HG02885 (cell line): ENCODE data around the gene ATL3.
"Not testable (repeated sequence)": the region's sequence is repeated elsewhere in the genome, so short reads cannot be mapped to it uniquely, and the experiment has no call there.

Source experiments
- ATAC-seq: cut with Tn5 transposase; IDR thresholded peaks from one replicate; pipeline ENCODE4 v1.9.1; 2021; ENCODE audit warnings: mild to moderate bottlenecking; ENCODE audit not compliant: unreplicated experiment, poor library complexity

ATL3 gene

DNA sequence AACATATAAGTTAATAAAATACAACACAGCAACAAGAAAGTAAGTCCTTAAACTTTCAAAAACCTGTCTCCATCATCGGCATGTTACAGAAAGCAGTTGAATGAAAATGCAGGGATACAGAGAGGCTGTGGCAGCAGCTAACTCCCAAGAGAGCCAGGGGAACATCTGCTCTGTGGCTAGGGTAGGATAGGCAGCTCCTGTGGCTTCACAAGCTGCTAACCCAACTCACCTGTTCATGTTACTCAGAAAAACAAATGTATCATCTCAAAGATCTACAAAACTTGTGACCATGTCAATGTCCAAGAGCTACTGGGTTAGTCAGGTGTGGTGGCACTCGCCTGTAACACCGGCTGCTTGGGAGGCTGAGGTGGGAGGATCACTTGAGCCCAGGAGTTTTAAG lies 41.8 kb downstream of the ATL3 start:
- no peak for ATAC-seq

- ATAC-seq: no peak
Measured at GRCh38 chr11:63623513-63624140, 47.5 kb downstream of the ATL3 start.

- no peak for ATAC-seq
Measured at GRCh38 chr11:63622323-63622722, 48.9 kb downstream of the ATL3 start.

- ATAC-seq: no peak
Measured at GRCh38 chr11:63621071-63621470, 50.1 kb downstream of the ATL3 start.

- ATAC-seq: no peak
Measured at GRCh38 chr11:63619967-63620366, 51.2 kb downstream of the ATL3 start.

DNA sequence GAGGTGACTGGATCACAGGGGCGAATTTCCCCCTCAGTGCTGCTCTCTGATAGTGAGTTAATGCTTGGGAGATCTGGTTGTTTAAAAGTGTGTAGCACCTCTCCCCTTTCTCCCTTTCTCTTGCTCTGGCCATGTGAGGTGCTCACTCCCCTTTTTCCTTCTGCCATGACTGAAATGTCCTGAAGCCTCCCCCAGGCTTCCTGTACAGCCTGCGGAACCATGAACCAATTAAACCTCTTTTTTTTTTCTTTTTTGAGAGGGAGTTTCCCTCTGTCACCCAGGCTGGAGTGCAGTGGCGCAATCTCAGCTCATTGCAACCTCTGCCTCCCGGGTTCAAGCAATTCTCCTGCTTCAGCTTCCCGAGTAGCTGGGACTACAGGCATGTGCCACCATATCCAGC lies 53.5 kb downstream of the ATL3 start:
- ATAC-seq: not testable (repeated sequence)

DNA sequence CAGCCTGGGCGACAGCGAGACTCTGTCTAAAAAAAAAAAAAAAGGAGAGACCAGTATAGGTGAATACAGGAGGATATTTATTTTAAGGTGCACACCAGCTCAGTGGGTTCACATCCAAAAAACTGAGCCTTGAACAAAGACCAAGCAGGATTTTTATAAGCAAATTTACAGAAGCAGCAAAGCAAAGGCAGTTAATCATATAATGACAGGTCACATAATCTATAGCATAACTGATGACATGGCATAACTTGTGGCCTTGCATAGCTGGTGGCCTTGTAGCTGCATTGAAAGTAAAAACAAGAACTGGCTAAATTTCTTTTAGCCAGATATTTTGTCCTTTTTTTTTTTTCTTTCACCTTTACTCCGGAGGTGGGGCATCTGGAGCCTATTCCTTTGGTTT lies 54.2 kb downstream of the ATL3 start:
- ATAC-seq: no peak

- peak; percentile 55 for ATAC-seq
Measured at GRCh38 chr11:63614136-63614671, 57.0 kb downstream of the ATL3 start, which contains the start of gene PLAAT3. Gene PLAAT3 (minus strand): TSS chr11:63614433. CDS start chr11:63614014, 419 bp downstream.

DNA sequence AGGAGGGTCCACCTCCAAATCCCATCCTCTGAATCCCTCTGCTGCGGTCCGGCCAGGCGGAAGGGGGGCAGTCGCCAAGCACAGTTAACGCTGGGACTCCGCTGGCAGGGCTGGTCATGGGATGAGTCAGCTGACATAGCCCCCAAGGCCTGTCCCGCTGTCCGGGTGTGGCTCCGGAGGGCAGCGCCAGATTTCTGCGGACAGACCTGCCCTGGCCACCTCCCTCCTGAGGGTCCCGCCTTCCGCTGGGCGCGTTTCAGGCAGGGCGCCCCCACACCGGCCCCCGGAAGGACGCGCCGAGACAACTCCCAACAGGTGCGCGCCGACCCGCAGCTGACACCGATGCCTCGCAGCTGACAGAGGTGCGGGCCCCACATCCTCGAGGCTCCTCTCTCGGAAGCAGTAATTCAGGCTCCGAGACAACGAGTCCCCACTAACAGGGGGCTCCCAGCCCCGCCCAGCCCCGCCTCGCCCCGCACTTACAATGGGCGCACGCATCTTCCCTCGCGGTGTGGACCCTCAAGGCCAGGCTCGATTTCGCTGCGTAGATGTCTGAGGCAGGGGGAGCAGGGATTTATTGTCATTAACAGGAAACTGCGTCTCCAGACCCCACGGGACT lies 57.5 kb downstream of the ATL3 start:
- ATAC-seq: peak; percentile 40

DNA sequence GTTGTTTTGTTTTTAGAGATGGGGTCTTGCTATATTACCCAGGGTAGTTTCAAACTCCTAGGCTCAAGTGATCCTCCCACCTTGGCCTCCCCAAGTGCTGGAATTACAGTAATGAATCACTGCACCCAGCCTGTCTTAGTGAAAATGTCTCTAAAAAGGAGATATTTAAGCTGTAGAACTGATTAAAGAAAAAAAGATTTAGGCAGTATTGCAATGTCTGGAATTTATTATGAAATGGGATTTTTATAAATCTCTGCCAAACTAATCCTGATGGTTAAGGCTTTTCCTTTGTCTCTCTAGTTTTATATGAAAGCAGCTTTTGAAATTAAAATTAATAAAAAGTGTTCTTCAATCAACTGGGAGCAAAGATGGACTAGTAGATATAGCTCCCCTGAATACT lies 59.0 kb downstream of the ATL3 start:
- no peak for ATAC-seq

DNA sequence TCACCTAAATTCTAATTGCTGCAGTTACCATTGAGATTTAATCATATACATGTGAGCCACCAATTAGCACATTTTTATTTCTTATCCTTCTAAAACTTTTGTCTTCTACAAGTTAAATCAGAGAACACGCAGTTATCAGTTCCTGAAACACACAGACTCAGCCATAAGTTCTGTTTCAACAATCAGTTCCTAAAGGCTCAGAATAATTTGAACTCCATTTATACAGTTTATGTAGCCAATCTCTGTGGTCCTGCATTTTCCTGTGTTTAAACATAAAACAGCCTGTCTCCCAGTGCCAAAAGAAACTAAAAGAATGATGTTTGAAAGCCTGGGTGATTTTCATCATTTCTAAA lies 59.8 kb downstream of the ATL3 start:
- no peak for ATAC-seq

- ATAC-seq: no peak
Measured at GRCh38 chr11:63610604-63611394, 60.4 kb downstream of the ATL3 start.

DNA sequence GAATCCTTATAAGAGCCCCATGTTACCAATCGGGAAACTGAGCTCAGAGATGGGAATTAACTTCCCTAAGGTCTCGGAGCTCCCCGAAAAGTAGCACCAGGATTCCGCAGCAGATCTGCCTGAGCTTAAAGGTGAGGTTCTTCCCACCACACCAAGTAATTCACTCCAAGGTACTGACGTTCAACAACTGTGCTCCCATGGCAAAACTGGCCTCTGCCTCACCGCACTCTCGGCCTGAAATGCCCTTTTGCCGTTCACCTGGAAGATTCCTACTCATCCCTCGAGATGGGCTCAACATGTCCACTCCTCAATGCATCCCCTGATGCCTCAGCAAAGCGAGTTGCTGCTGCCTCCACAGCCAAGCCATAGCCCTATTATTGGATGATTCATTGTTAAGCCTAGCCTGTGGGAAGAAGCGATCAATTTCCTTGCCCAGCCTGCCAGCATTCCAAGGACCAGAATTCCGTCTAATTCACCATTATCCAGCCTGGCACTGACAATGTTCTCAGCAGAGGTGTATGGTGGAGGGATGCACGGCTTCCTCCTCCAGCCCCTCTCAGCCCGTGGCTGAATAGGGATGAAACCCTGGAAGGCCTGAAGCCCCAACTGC lies 61.1 kb downstream of the ATL3 start:
- no peak for ATAC-seq

DNA sequence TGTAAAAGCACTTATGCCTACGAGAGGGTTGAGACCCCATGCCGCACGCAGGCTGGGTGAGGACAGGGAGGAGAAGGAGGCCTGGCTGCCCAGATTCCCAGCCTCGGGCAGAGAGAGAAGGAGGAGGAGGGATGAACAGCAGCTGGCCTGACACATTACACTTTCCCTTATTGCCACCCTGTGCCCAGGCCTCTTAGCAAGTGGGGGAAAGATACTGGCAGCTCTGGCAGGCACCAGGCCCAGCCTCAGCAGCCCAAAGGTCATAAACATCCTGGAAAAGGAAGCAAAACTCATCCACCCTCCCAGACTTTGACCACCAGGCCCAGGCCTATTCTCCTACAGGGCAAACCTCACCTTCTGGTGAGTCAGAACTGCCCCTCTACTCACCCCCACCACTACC lies 61.6 kb downstream of the ATL3 start:
- ATAC-seq: no peak

DNA sequence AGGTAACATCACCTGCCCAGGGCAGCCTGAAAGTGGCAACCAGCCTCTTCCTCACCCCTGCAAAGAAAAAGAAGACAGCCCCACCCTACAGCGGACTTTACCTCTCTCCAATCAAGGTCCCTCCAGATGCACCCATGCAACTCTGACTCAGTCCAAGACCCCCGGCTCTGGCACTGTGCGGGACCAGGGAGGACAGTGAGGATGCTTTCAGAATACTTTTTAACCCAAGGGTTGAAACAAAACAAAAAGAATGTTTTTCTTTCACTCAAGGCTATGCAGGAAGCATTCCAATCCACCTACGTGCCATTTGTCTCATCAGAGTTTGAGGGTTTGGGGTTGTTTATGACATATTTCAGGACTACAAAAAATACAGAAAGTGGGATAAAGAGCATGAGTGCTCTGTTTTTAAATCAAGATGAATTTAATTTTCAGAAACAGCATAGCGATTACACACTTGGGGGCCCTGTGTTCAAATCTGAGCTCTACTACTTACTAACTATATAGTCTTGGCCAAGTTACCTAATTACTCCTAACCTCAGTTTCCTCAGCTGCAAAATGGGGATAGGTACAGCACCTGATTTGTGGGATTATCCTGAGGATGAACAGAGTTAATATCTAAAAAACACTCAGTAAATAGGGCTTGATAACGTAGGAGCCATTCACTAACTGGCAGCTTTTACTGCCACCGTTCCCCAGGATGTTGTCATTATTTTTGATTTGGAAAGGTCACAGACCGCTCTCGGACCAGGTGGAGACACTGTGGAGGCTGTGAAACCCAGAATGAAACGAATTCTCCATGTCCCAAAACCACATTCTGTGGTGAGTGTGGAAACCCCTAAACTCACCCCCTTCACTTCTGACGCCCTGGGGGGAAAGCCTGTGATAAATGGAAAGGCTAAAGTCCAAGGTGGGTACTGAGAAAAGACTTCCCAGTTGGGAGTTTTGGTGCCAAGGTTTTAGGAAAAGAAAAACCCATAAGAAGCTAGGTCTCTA lies 62.5 kb downstream of the ATL3 start:
- no peak for ATAC-seq

DNA sequence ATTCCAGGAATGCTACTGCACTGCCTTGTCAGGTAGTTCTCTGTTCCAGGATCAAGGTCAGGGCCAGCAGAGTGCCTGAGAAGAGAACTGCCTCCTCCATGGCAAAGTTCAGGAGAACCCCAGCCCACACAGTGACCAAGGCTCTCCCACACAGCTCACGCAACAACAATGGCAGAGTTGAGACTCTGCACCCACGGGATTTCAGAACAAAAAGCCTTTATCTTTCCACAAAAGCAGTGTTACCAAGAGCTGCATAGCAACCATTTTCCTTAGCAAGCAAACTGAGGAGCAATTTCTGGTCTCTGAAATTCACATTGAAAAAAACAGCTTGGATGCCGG lies 68.0 kb downstream of the ATL3 start:
- ATAC-seq: no peak

DNA sequence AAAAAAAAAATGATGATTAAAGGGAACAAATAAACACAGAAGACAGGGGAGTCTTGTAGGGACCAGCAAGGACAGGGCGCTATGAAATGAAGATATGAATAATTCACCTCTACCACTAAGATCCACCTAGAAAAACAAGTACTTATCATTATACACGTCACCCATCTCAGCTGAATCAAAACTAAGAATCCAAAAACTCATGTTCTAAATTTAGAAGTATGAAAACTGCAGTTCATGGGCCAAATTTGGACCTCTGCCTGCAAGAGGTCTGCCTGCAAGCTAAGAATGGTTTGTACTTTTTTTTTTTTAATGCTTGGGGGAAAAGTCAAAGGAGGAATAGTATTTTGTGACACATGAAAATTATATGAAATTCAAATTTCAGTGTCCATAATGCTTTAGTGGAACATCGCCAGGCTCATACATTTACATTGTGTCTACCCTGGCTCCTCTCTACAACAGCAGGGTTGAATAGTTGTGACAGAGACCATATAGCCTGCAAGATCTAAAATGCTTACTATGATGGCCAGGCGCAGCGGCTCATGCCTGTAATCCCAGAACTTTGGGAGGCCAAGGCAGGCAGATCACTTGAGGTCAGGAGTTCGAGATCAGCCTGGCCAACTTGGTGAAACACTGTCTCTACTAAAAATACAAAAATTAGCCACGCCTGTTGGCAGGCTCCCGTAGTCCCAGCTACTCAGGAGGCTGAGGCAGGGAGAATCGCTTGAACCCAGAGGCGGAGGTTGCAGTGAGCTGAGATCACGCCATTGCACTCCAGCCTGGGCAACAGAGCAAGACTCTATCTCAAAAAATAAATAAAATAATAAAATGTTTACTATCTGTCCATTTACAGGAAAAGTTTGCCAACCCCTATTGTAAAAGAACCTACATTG lies 68.6 kb downstream of the ATL3 start:
- ATAC-seq: not testable (repeated sequence)

- no peak for ATAC-seq
Measured at GRCh38 chr11:63599211-63600122, 71.7 kb downstream of the ATL3 start.
